ENCODE results near the gene TAS2R40. TPM values are rescaled to one million over a fixed set of nuclear protein-coding genes. Genes with fewer than 3 reads are reported as not detected.

TAS2R40 gene
- total and polyA plus RNA-seq, 8 donors, result not detected

DNA sequence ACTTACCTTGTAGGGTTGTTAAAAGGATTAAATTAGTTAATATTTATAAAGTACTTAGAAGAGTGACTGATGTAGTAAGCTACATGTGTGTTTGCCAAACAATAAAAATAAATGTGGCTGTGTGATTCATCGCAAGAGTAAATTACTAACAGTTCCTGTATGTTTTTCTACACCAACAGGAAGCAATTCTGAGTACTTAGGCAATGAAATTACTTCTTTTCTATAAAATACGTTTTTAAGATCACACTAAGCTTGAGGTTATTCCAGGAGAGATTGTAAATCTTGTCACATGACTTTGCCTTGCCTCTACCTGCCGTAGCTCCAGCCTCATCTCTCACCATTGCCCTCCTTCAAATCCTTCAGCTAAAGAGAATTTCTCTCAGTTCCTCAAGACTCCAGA, 23.3 kb downstream of the TAS2R40 start:
- H3K4me1 ChIP-seq, result no peaks in the 10 kb centered on the region
- FAIRE-seq, result no peak
- WGBS, 2 donors, result 52 to 61% methylated on average over 3 of the region's 3 CpGs
- no peaks in the 10 kb centered on the region for H3K9me3 ChIP-seq
- no peak for DNase-seq
- no peak for ATAC-seq
- TF ChIP-seq, protein P1, sequence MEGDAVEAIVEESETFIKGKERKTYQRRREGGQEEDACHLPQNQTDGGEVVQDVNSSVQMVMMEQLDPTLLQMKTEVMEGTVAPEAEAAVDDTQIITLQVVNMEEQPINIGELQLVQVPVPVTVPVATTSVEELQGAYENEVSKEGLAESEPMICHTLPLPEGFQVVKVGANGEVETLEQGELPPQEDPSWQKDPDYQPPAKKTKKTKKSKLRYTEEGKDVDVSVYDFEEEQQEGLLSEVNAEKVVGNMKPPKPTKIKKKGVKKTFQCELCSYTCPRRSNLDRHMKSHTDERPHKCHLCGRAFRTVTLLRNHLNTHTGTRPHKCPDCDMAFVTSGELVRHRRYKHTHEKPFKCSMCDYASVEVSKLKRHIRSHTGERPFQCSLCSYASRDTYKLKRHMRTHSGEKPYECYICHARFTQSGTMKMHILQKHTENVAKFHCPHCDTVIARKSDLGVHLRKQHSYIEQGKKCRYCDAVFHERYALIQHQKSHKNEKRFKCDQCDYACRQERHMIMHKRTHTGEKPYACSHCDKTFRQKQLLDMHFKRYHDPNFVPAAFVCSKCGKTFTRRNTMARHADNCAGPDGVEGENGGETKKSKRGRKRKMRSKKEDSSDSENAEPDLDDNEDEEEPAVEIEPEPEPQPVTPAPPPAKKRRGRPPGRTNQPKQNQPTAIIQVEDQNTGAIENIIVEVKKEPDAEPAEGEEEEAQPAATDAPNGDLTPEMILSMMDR (IDR thresholded peaks at IDR 0.05), result no peak
- no peaks in the 10 kb centered on the region for H3K36me3 ChIP-seq
- H3K27ac ChIP-seq, result no peak overlapping the region
- H3K27me3 ChIP-seq, result no peaks in the 10 kb centered on the region
- H3K4me3 ChIP-seq, result no peak overlapping the region
- intact Hi-C loops (cut with DNase I), result loop anchor here in 2 of 3 donors (10.0 kb wide), 1 partner anchor 60 kb away; no protein-coding TSS in a partner anchor

DNA sequence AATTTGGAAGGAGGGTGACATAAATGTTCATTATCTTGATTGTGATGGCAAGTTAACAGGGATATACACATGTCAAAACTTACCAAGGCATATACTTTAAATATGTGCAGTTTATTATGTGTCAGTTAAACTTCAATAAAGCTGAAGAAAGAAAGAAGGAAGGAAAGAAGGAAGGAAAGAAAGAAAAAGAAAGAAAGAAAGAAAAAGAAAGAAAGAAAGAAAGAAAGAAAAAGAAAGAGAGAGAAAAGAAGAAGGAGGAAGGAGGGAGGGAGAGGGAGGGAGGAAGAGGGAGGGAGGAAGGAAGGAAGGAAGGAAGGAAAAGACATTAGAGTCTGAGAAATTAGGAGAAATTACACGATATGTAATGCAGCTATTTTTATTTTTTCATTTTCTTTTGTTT, 25.5 kb downstream of the TAS2R40 start:
- intact Hi-C loops (cut with DNase I), result loop anchor here in 2 of 3 donors (10.0 kb wide), 1 partner anchor 57 kb away; no protein-coding TSS in a partner anchor
- FAIRE-seq, result no peak
- no peak overlapping the region for H3K27ac ChIP-seq
- no peaks in the 10 kb centered on the region for H3K9me3 ChIP-seq
- no peaks in the 10 kb centered on the region for H3K27me3 ChIP-seq
- no peak overlapping the region for H3K4me3 ChIP-seq
- no peak for DNase-seq
- no peaks in the 10 kb centered on the region for H3K36me3 ChIP-seq
- 37 to 85% methylated on average over 1 of the region's 1 CpG for WGBS, 2 donors
- TF ChIP-seq, protein P1 (IDR thresholded peaks at IDR 0.05), result no peak
- no peaks in the 10 kb centered on the region for H3K4me1 ChIP-seq
- ATAC-seq, result no peak

DNA sequence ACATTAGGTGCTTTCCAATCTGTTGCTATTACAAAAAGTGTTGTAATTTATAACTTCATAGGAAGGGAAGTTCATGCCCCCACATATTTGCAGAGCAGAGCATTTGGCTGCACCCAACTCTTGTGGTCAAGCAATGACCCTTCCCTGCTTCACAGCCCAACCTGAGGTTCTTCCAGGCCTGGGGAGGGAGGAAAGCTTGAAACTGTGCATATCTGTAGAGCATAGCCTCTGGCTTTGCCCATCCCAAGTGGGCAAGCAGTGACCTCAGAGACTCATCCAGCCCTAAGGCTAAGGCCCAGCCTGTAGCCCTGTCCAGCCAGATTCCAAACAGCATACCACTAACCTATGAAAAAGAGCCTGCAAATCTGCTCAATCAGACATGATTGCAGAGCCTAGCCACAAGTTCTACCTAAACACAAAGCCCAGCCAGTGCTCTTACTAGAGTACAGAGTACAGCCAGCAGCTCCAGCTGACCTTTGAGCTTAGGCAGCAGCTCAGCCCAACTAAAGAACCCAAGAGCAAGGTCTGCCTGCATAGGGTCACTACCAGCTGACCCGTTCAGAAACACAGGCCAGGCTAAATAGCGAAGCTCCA, 27.0 kb downstream of the TAS2R40 start:
- no peak overlapping the region for H3K27ac ChIP-seq
- no peaks in the 10 kb centered on the region for H3K27me3 ChIP-seq
- TF ChIP-seq, protein P1 (IDR thresholded peaks at IDR 0.05), result no peak
- H3K4me1 ChIP-seq, result no peaks in the 10 kb centered on the region
- peak; percentile 43 to 75 (median 53) for ATAC-seq
- H3K4me3 ChIP-seq, result no peak overlapping the region
- peak in 1 of 6 donors; percentile 11 for DNase-seq
- no peak for FAIRE-seq
- WGBS, 2 donors, result 53 to 61% methylated on average over 2 of the region's 2 CpGs
- intact Hi-C loops (cut with DNase I), result loop anchor here in 2 of 3 donors (10.0 kb wide), 1 partner anchor 56 kb away; no protein-coding TSS in a partner anchor
- H3K36me3 ChIP-seq, result no peaks in the 10 kb centered on the region
- no peaks in the 10 kb centered on the region for H3K9me3 ChIP-seq

DNA sequence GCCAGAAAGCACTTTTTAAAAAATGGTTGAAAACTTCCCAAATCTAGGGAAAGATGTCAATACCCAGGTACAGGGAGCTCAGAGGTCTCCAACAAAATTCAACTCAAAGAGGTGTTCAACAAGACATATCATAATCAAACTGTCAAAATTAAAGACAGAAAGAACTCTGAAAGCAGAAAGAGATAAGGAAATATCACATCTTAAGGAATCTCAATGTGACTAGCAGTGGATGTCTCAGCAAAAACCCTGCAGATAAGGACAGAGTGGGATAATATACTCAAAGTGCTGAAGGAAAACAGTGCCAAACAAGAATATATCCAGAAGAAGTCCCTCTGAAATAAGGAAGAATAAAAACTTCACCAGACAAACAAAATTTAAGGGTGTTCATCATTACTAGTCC, 28.4 kb downstream of the TAS2R40 start:
- intact Hi-C loops (cut with DNase I), result no loop called here
- DNase-seq, result no peak
- FAIRE-seq, result no peak
- H3K9me3 ChIP-seq, result no peaks in the 10 kb centered on the region
- ATAC-seq, result no peak
- TF ChIP-seq, protein P1 (IDR thresholded peaks at IDR 0.05), result no peak
- no peaks in the 10 kb centered on the region for H3K36me3 ChIP-seq
- H3K4me3 ChIP-seq, result no peak overlapping the region
- no peaks in the 10 kb centered on the region for H3K4me1 ChIP-seq
- H3K27ac ChIP-seq, result no peak overlapping the region
- H3K27me3 ChIP-seq, result no peaks in the 10 kb centered on the region

DNA sequence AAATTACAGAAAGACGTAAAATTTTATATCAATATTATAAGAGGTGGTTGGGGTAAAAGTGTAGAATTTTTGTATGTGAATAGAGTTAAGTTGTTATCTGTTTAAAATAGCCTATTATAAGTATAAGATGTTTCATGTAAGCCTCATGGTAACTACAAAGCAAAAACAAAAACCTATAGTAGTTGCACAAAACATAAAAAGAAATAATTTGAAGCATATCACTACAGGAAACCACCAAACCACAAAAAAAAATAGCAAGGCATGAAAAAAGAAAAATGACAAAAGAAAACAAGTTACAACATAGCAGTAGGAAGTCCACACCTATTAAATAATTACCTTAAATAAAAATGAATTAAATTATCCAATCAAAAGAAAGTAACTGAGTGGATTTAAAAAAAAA, 29.0 kb downstream of the TAS2R40 start:
- no peak for FAIRE-seq
- Histone ChIP-seq H3K27me3 (no peaks in the 10 kb centered on the region), H3K4me3 (no peak overlapping the region), H3K9me3 (no peaks in the 10 kb centered on the region), H3K27ac (no peak overlapping the region), H3K4me1 (no peaks in the 10 kb centered on the region), H3K36me3 (no peaks in the 10 kb centered on the region)
- 86 to 93% methylated on average over 1 of the region's 1 CpG for WGBS, 2 donors
- intact Hi-C loops (cut with DNase I), result no loop called here
- TF ChIP-seq, protein P1 (IDR thresholded peaks at IDR 0.05), result no peak
- no peak for ATAC-seq
- DNase-seq, result no peak
